HG03280 (cell line): ENCODE data around the gene MAPKAPK3.

ENCODE experiments used
- ATAC-seq: cut with Tn5 transposase; IDR thresholded peaks from one replicate; pipeline ENCODE4 v1.9.1; 2021; ENCODE audit warnings: mild to moderate bottlenecking, moderate library complexity; ENCODE audit not compliant: unreplicated experiment

MAPKAPK3 gene

DNA sequence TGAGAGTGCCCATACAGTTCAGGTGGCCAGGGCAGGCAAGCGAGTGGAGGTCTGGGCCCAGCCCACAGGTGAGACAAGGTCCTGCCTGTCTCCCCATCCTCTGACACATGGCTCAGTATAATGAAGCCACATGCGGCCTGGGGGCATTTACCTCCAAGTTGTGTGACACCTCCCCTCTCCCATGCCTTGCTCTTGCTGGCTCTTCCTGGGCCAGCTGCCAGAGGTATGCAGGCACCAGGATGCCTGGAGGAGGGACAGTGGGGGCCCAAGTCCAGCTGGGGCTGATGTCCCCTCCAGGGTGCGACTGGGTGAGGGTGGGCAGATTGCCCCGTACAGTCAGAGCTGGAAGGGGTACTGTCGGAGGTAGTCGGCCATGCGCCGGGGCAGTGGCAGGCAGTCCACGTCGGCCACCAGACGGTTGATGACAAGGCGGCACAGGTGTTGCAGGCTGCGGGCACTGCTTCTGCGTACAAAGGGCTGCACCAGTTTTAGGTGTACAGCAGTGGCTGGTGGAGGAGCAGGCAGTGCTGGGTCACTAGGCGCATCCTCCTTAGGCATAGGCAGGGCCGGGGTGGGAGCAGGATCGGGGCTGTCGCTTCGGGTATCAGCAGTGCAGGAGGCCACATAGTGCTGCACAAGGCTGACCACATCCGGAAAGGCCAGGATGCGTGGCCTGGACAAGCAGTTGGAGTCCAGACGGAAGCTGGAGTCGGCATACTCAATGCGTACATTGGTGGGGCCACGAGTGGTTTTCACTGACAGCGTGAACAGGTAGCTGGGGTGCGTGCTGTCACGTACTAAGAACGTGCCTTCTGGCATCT lies 9.5 kb upstream of the MAPKAPK3 start:
- no peak for ATAC-seq

DNA sequence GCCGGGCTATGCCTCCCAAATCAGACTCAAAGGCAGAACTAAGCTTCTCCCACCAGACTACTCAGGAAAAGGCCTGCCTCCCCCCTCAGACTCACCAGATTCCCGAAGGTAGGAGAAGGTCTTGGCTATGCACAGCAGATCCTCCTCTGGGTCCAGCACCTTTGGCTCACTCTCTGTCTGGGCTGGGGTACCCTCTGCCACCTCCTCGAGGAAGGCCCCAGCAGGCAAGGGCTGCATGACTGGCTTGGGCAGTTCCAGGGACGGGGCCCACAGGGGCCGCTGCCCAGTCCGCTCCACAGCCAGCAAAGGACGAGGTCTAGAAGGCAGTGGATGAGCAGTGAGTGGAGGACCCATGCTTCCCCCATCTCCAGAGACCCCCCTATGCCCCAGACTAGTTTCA lies 8.7 kb upstream of the MAPKAPK3 start:
- no peak for ATAC-seq

DNA sequence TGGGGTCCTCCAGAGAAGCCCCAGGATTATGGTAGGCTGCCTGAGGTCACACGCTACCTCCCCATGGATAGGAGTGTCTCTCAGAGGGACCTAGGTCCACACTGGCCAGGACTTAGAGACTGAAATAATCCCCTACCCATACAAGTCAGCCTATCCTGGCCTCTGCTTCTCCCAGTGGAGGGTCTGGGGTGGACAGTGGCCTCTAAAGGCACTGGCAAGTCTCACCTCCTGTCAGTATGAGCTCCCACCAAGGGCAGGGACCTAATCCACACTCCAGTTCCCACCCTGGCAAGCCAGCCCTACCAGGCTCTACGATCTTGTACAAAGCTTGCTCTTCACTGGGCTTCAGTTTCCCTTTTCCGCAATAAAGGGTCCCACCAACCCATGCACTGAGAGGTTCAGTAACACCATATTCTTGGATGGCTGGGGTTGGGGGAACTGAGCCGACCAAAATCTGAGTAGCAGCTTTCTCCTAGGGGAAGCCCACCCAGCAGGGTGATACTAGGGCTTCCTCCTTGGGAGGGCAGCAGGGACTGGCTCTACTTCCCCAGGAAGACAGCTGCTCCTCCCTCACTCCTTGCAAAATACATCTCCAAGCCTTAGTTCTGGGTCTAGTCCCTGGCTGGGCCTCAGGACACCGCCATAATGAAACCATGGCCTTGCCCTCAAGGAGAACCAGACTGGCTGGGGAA lies 7.7 kb upstream of the MAPKAPK3 start:
- ATAC-seq, result no peak

DNA sequence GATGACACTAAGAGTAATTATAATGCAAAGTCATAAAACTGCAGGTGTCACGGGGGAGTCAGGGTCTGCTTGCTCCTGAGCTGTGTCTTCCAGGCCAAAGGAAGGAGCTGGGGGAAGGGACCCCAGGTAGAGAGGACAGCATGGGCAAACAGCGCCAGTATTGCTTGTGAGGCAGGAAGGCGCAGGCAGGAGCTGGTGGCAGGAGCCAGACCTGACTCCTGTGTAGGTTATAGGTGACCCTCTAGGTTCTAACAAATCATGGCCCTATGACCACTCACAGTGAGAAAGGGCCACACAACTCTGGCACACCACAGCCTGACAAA lies 7.2 kb upstream of the MAPKAPK3 start:
- no peak for ATAC-seq

DNA sequence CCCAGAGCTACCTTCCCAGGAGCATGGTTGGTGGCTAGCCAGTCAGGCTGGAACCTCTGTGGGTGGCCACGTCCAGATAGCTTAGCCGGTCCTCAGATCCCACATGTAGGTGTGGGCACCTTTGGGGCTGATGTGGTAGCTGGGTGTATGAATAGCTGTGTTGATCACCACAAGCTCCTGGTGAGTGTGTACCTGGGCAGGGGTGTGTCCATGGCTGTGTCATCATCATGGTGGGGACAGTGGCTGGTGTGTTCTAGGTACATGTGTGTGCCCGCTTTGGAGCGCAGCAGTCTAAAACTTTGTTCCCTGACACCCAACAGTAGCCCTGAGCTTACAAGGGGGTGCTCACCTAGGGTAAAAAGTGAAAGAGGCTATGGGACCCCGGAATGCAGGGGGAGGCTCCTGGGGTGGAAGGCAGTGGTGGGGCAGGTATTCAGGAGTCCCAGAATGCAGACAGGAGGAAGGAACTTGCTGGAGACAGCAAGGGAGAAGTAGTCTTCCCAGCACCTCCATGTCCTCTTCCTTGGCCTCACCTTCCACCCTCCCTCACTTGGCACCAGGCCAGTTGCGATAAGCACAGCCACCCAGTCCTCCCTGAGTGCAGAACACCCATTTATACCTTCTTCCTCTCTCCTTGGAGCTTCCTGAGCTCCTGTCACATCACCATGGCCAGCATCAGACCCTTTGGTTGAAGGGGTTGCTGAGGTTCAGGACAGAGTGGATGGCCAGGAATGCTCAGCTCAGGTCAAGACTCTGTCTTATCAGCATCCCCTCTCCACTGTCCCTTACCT lies 6.6 kb upstream of the MAPKAPK3 start:
- ATAC-seq, result no peak

DNA sequence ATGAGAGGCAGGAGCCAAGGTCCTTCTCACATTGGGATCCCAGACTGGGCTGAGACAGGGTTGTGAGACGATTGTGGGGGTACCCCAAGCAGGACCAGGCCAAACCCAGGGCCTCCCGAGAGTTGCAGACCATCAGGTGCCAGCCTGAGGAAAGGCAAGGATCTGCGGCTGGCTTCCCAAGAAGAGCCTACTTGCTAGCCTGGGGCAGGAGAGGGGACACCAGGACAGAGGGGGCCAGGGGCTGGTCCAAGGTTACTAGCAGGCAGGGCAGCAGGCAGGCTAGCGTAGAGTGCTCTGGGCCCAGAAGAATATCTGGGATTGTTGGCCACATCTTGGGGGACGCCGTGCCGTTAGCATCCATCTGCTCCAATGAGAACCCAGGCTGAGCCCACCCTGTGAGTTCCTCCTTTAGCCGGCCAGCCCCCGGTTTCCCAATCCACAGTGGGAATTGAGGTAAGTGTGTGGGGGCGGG lies 5.9 kb upstream of the MAPKAPK3 start:
- no peak for ATAC-seq

DNA sequence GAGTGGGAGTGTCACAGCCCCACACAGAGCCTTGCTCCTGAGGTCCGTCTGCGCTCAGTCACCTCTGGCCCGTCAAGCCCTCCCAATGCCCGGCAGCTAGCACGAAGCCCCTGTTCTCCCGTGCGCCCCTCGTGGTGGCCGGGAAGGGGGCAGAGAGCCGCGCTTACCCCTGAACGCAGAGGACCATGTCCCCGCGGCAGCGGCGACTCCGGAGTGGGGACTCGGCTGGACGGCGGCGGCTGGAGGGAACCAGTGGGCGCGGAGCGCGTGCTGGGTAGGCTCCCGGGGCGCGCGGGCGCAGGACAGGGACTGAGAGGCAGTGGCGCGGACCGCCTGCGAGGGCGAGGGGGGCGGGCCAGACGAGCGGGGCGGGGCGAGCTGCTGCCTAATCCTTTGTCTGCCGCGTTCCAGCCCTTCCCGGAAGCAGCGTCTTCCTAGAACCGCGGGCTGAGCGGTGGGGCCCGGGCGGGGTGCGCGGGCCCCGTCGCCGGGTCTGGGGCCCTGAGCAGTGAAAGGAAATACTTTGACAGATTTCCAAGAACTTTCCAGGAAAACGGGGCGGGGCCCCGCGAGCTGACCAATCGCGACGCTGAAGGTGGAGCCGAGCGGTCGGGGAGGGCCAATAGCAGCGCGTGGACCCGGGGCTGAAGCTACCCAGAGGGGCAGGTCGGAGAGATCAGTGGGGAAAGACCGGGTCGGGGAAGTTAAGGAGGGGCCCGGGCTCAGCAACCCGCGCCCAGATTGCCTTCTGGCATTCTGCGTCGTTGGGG lies 5.3 kb upstream of the MAPKAPK3 start, which contains the start of gene CISH:
TSS of gene CISH (minus strand) at position 311 of the 770 bp plus-strand sequence. CDS start at position 187, 124 bp downstream.
- ATAC-seq, result peak; percentile 77

DNA sequence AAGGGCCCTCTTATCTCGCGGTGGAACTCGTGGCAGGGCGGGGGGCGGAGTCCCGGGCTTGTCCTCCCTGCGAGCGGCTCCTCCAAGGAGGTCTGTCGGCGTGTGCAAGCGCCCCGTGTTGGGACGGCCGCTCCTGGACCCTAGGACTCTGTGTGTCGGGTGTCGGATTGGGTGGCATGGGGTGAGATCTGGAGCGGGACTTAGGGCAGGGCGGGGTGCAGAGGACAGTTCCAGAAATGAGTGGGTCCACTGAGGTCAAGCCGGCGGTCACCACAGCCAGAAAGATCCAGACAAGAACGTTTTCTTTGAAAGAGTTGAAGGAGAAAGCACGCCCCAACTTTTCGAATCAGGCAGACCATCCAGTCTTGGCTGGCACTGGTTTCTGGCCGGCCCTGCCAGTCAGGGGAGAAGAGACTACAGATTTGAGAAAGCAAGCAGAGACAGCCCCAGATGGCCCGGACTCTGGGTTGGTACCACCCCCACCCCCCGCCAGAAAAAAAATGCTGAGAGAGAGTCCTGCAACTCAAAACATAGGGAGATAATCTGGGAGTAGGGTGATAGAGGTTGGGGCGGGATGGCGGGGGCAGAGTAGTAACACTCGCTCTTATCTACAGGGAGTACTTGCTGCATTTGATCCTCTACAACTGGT lies 4.6 kb upstream of the MAPKAPK3 start:
- ATAC-seq, result no peak

DNA sequence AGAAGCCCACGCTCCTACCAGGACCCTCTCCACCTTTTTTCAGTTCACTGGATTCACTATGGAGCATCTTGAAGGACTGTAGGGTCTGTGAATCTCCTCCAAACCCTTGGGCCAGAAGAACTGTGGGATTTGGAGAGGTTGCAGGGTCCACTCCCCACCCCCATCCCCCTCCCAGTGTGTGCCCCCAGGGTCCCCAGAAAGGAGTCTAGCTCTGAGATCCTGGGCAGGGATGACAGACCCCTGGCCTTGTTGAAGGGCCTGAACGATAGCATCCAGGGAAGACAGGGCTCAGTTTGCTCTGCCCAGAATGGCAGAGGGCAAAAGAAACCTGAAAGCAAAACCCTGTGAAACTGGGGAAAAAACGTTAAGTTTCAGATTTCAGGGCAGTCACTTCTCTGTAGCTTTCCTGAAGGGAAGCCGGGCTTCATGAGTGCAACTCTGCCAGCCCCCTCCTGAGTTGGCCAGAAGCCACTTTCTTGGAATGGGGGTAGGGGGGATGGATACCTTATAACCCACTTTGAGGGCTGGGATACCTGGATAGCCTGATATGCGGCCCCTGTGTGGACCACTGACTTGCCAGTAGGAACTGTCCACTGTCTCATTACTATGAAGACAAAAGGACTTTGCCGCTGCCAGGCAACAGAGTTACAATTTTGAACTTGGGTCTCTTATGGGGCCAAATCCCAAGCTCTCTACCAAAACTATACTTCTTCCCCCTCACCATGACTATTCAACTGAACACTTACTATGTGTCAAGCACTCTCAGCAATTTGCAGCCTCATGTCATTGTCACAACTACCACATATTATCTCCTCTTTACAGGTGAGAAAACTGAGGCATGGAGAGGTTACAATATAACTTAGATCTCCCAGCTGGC lies 3.7 kb upstream of the MAPKAPK3 start:
- no peak for ATAC-seq

DNA sequence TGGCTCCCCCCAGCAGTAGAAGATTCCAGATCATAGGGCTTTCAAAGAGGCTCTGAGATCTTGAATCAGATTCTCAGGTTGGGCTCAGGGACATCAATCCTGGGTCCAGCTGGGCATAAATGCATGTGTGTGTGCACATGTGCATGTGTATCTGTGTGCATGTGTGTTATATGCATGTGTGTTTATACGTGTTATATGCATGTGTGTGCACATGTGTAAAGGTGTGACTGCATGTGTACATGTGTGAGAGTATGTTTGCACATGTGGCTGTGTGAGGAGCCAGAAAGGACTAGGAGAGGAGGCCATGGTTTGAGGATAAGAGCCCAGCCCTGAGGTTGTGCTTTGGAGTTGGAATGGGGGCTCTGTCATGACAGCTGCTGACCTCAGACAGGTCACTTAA lies 1.8 kb upstream of the MAPKAPK3 start:
- no peak for ATAC-seq

DNA sequence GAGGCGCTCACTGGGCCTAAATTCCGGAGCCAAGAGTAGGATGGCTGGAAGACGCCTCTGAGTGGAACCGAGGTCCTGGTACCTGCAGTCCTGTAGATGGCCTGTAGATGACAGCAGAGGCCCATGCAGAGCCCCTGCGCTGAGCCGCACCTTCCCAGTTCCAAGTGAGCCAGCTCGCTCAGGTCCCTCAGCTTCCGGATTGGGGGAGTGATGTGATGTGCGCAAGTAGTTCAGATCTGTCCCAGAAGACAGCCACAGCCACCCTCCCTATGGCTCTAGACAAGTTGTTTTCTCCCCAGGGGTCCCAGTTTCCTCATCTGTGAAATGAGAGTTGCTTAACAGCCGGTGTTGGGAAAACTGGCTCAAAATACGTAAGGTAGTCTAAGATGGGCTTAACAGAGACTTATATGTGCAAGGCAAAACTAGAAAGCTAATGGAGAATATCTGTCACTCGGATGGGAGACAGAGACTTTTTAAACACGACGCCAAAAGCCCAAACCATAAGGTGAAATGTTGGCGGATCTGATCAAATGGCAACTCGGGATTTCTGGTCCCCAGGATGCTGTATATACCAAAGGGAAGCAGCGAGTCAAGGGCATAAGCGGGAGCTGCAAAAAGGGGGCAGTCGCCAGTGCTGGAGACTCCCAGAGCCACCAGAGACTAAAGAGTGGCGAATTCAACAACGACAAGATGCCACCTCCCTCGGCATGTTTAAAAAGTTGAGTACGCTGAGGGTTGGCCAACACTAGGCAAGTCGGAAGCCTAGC lies 765 bp upstream of the MAPKAPK3 start:
- peak; percentile 35 for ATAC-seq

DNA sequence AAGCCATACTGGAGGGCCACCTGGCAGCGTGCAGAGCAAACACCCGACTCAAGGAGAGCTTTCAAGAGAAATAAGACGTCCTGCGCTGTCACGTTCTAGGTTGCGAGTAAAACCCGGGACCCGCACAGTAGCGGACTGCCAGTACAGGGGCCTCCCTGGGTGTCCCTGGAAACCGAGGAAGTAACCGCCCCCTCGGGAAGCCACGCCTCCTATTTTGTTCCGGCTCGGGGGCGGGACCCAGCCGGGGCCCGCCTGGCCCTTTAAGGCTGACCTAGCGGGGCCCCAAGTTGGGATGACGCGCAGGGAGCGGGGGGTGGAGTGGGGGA lies 218 bp upstream of the MAPKAPK3 start:
- peak; percentile 71 for ATAC-seq

DNA sequence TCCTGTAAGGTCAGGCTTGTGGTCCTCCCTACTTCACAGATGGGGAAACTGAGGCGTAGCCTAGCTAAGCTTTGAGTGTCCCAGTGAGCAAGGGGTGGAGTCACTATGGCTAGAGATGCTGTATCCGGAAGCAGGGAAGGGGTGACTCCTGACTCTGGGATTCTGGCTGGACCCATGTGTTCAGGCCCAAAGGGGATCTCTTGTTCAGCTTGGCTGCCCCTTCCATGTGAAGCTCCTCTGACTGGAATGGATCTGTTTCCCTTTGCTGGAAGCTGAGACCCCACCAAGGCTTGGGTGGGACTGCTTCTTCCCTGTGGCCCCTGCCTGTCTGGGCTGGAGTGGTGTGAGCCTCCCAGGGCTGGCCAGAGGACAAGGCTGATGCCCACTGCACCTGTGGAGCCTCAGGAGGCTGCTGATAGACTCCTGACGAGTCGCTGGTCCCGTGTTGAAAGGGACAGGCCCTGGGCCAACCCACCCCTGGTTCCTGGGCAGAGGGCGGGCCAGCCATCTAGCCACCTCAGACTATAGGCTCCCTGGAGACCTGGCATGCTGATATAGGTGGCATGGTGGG lies 1.0 kb downstream of the MAPKAPK3 start:
- ATAC-seq, result no peak

DNA sequence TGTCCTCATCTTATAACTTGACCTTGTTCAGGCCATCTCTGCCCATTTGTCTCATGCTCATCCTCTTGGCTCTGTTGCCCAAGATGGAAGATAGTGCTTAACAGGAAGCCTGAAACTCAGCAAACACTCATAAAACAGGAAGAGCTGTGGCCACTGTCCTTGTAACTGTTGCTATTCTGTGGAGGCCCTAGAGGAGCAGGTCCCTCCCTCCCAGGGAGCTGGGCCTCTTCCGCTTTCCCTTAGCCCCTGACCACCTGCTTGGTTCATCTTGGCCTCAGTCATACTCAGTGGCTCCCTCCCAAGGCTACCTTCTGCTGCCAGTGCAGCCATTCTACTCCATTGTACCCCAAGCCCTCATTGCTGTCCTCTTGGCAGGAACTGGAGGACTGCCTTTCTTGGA lies 3.5 kb downstream of the MAPKAPK3 start:
- no peak for ATAC-seq

DNA sequence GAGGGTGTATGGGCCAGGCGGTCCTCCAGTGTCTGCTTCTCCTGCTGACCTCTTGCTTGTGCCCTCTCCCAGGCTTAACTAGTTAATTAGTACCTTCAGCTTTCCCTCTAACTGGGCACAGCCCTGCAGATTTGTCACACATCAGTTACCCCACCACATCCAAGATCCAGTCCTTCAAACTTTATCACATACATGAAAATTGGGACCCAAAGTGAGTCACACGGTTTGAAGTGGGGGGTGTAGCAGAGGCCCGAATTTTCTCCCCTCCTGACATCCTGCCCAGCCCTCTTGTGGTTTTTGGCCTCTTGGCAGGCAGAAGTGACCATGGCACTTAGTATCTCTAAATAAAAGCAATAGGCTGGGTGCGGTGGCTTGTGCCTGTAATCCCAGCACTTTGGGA lies 3.9 kb downstream of the MAPKAPK3 start:
- no peak for ATAC-seq

DNA sequence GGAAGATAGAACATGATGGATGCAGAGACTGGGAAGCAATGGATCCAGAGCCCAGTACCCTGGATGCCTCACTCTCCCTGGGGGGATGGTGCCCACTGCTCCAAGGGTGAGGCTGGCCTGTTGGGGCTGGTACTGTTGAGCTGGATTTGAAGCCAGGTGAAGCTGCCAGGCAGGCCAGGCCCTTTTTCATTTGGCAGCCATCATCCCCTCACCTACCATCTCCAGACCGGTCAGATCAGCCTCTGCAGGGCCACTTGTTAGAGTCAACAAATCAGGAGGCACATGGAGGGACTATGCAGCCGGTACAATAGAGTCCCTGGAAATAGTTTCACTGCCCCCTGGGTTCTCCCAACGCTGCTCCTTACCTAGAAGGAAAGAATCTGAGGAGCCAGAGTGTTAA lies 5.9 kb downstream of the MAPKAPK3 start:
- no peak for ATAC-seq

DNA sequence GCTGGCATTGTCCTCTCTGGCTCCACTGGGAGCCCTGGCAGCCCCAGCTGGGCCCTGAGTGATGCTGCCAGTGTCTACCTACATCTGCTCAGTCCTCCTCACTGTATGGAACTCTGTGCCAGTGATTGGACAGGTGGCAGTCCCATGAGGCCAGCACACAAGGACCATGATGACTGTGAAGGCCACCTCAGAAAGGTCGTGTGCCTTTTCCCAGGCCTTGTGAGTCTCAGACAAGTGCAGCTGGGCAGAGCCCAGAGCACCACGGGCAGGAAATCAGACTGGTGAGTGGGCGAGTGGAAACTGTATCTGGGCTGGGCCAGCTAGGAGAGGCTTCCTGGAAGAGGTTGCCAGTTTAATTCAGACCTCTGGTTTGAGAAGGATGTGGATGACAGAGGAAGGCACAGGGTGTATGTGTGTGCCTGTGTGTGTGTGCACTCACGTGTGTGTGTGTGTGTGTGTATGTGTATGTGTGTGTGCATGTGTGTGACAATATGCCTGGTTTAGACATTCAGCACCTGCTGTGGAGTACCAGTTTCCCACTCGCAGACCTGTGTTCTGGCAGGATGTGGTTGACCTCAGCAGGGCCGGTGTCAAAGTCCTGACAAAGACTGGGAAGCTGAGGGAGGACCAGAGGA lies 7.0 kb downstream of the MAPKAPK3 start:
- no peak for ATAC-seq

DNA sequence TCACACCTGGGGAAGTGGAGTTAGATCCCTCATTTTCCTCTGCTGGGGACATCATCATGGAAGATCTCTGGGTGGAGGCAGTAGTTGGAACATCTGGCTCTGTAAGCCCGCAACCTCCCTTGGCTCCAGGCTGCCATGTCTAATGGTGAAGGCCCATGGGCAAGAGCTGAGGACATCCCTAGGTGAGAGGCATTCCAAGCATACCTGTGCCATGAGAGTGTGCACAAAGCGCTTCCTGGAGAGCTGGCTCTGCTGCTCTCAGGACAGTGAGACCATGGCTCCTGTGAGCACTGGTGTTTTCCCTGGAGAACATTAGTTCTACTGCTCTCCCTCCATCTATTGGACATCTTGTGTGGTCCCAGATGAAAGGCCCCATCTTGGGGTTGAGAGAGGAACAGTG lies 7.7 kb downstream of the MAPKAPK3 start:
- ATAC-seq, result no peak
